H9 (cell line): ENCODE measurements around the gene PDHX. TPM values are rescaled to one million over a fixed set of nuclear protein-coding genes. Genes with fewer than 3 reads are reported as not detected.

Source experiments
- DNase-seq: peaks from one replicate; pipeline ENCODE4 v3.0.0-alpha.2; 2017
- H2AFZ ChIP-seq: one replicate; pipeline ENCODE4 v1.6.1; 2013; ENCODE audit warnings: mild to moderate bottlenecking, low read length, control low read depth, moderate library complexity
- H2AK5ac ChIP-seq: 2 replicates; pipeline ENCODE4 v1.6.1; 2013; ENCODE audit warnings: low read length, control low read depth, mixed read lengths; ENCODE audit not compliant: insufficient read length
- H2BK120ac ChIP-seq: one replicate; pipeline ENCODE4 v1.6.1; 2013; ENCODE audit warnings: low read depth, mild to moderate bottlenecking, low read length, control low read depth, inconsistent platforms; ENCODE audit not compliant: poor library complexity, severe bottlenecking
- H2BK12ac ChIP-seq: 2 replicates; pipeline ENCODE4 v1.6.1; 2013; ENCODE audit warnings: low read length, control low read depth, mixed read lengths, low read depth; ENCODE audit not compliant: insufficient read length
- H2BK15ac ChIP-seq: 2 replicates; pipeline ENCODE4 v1.6.1; 2013; ENCODE audit warnings: low read depth, low read length, control low read depth
- H2BK20ac ChIP-seq: one replicate; pipeline ENCODE4 v1.6.1; 2013; ENCODE audit warnings: low read depth, mild to moderate bottlenecking, low read length, control low read depth, inconsistent platforms; ENCODE audit not compliant: poor library complexity, severe bottlenecking
- H2BK5ac ChIP-seq: 2 replicates; pipeline ENCODE4 v1.6.1; 2013; ENCODE audit warnings: low read length, control low read depth, mixed read lengths; ENCODE audit not compliant: insufficient read length
- H3K14ac ChIP-seq: 2 replicates; pipeline ENCODE4 v1.6.1; 2013; ENCODE audit warnings: low read length, control low read depth; ENCODE audit not compliant: insufficient read depth
- H3K18ac ChIP-seq: 2 replicates; pipeline ENCODE4 v1.6.1; 2013; ENCODE audit warnings: low read depth, mild to moderate bottlenecking, mixed read lengths, low read length, control low read depth; ENCODE audit not compliant: insufficient read length
- H3K23ac ChIP-seq: 2 replicates; pipeline ENCODE4 v1.6.1; 2013; ENCODE audit warnings: low read length, control low read depth, mixed read lengths, low read depth; ENCODE audit not compliant: insufficient read length
- H3K23me2 ChIP-seq: 2 replicates; pipeline ENCODE4 v1.6.1; 2013; ENCODE audit warnings: low read depth, mild to moderate bottlenecking, mixed read lengths, low read length, control low read depth; ENCODE audit not compliant: insufficient read length, poor library complexity, severe bottlenecking
- H3K27ac ChIP-seq: 2 replicates; pipeline ENCODE4 v1.5.1; 2013; ENCODE audit warnings: low read length, control low read depth, mixed read lengths, low read depth; ENCODE audit not compliant: insufficient read length
- H3K27me3 ChIP-seq: 2 replicates; pipeline ENCODE4 v1.6.1; 2013; ENCODE audit warnings: low read length, control low read depth, inconsistent platforms; ENCODE audit not compliant: insufficient read depth
- H3K4ac ChIP-seq: 2 replicates; pipeline ENCODE4 v1.6.1; 2013; ENCODE audit warnings: low read depth, mild to moderate bottlenecking, control low read depth, inconsistent platforms, low read length, moderate library complexity
- H3K4me1 ChIP-seq: 2 replicates; pipeline ENCODE4 v1.6.1; 2013; ENCODE audit warnings: low read length, control low read depth, inconsistent platforms; ENCODE audit not compliant: insufficient read depth
- H3K4me2 ChIP-seq: 2 replicates; pipeline ENCODE4 v1.6.1; 2013; ENCODE audit warnings: low read length, control low read depth, mixed read lengths; ENCODE audit not compliant: insufficient read length, insufficient read depth
- H3K56ac ChIP-seq: 2 replicates; pipeline ENCODE4 v1.6.1; 2013; ENCODE audit warnings: low read depth, mild to moderate bottlenecking, mixed read lengths, low read length, control low read depth; ENCODE audit not compliant: insufficient read length
- H3K79me1 ChIP-seq: 2 replicates; pipeline ENCODE4 v1.6.1; 2013; ENCODE audit warnings: low read depth, mild to moderate bottlenecking, moderate library complexity, low read length, control low read depth, inconsistent platforms; ENCODE audit not compliant: insufficient read depth, poor library complexity, severe bottlenecking
- H3K79me2 ChIP-seq: 2 replicates; pipeline ENCODE4 v1.6.1; 2013; ENCODE audit warnings: low read length, control low read depth, inconsistent platforms; ENCODE audit not compliant: insufficient read depth
- H3K9ac ChIP-seq: 2 replicates; pipeline ENCODE4 v1.6.1; 2013; ENCODE audit warnings: low read length, control low read depth, mixed read lengths; ENCODE audit not compliant: insufficient read length; ENCODE audit errors: extremely low read depth
- H3K9me3 ChIP-seq: one replicate; pipeline ENCODE4 v1.6.1; 2013; ENCODE audit warnings: low read depth, low read length, inconsistent platforms; ENCODE audit not compliant: control insufficient read depth
- H3T11ph ChIP-seq: one replicate; pipeline ENCODE4 v1.6.1; 2013; ENCODE audit warnings: mild to moderate bottlenecking, low read length, control low read depth, inconsistent platforms
- H4K20me1 ChIP-seq: one replicate; pipeline ENCODE4 v1.6.1; 2013; ENCODE audit not compliant: control insufficient read depth, insufficient read length, insufficient read depth
- H4K5ac ChIP-seq: 2 replicates; pipeline ENCODE4 v1.6.1; 2013; ENCODE audit warnings: low read depth, mild to moderate bottlenecking, mixed read lengths, low read length, control low read depth; ENCODE audit not compliant: insufficient read length
- H4K8ac ChIP-seq: replicated peaks from 2 replicates; pipeline ENCODE4 v1.6.1; 2013; ENCODE audit warnings: low read length, control low read depth, mixed read lengths, low read depth; ENCODE audit not compliant: insufficient read length
- H4K91ac ChIP-seq: 2 replicates; pipeline ENCODE4 v1.6.1; 2013; ENCODE audit warnings: low read depth, mild to moderate bottlenecking, moderate library complexity, mixed read lengths, low read length, control low read depth; ENCODE audit not compliant: insufficient read length
- H3K27ac Mint-ChIP-seq, 3 experiments: 2 replicates in 2 of 3; 3 replicates in 1 of 3; pipeline ENCODE4 v1.8.0; 2020 to 2021; ENCODE audit warnings: mixed read lengths in 3 of 3, mild to moderate bottlenecking in 1 of 3, moderate library complexity in 1 of 3
- H3K27me3 Mint-ChIP-seq: 2 replicates; pipeline ENCODE4 v1.8.0; 2021; ENCODE audit warnings: low read depth, mild to moderate bottlenecking, moderate library complexity, mixed read lengths
- H3K36me3 Mint-ChIP-seq, 3 experiments: 2 replicates in 2 of 3; 3 replicates in 1 of 3; pipeline ENCODE4 v1.8.0; 2020 to 2021; ENCODE audit warnings: low read depth in 3 of 3, mixed read lengths in 3 of 3; ENCODE audit not compliant: insufficient read depth in 1 of 3
- H3K4me1 Mint-ChIP-seq, 2 experiments: 2 replicates each; pipeline ENCODE4 v1.8.0; 2020; ENCODE audit warnings: mixed read lengths in 2 of 2
- H3K4me3 Mint-ChIP-seq, 2 experiments: 2 replicates in 1 of 2; 3 replicates in 1 of 2; pipeline ENCODE4 v1.8.0; 2020 to 2021; ENCODE audit warnings: mild to moderate bottlenecking in 2 of 2, mixed read lengths in 2 of 2, moderate library complexity in 1 of 2
- H3K9me3 Mint-ChIP-seq, 2 experiments: 2 replicates in 1 of 2; 3 replicates in 1 of 2; pipeline ENCODE4 v1.8.0; 2020; ENCODE audit warnings: mild to moderate bottlenecking in 2 of 2, mixed read lengths in 2 of 2, moderate library complexity in 1 of 2
- WGBS: extraction: QIAGEN DNeasy Blood & Tissue Kit; methylation state at CpG from one replicate; pipeline ENCODE4 v1.1.7; 2013; ENCODE audit warnings: missing lambda C conversion rate, low lambda C conversion rate, mixed read lengths; ENCODE audit not compliant: insufficient read length; ENCODE audit errors: extremely low coverage; 5-methylcytosine and 5-hydroxymethylcytosine counted together
- total RNA-seq: library from RNA; stranded (reverse); gene quantifications from 2 replicates; pipeline ENCODE4 v1.2.1, GENCODE V29; 2021
- TF ChIP-seq, protein P1 (sequence below): fragments of 200-600 bp; sonication (generic); conservative IDR thresholded peaks from 3 replicates; pipeline ENCODE4 v1.8.0; 2021; ENCODE audit warnings: antibody characterized with exemption, mild to moderate bottlenecking

Gene PDHX
- total RNA-seq, 1 experiment from 2014 or later, result 40.1 TPM

DNA sequence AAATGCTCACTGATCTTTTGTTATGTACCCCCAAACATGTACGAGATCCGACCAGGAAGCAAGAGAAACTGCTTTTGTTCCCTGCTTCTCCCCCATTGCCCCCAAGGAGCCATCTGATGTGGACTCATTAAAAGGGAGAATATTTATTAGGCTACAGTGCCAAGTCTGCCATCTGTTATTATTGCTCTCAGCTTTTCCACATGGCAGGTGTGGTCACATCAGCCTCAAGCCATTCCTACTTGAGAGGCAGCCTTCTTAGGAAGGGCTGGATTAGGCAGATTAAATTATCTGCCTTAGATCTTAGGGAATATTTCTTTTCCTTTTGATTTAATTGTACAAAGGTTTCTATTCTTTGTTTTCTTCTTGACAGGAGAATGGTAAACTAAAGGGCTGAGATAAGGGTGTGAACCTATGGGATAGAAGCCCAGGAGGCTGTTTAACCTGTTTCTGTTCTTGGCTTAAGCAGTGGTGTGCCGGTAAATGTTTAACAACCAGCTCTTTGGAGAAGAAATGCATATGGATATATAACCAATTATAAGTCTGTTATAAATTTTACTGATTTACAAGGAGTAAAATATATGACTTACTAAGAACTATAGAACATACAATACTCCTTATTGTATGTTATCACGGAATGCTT lies 88.8 kb downstream of the PDHX start:
- Histone ChIP-seq H3K79me1 (no peaks in the 10 kb centered on the region), H3K14ac (no peak overlapping the region), H2AK5ac (no peak overlapping the region), H3K9me3 (no peaks in the 10 kb centered on the region), H2BK5ac (no peak overlapping the region), H3K23ac (no peak overlapping the region), H2BK120ac (no peak overlapping the region), H4K91ac (no peak overlapping the region), H3K79me2 (no peaks in the 10 kb centered on the region), H2BK20ac (no peak overlapping the region), H3T11ph (no peak overlapping the region), H4K8ac (no peak overlapping the region), H3K23me2 (no peaks in the 10 kb centered on the region), H3K18ac (no peak overlapping the region), H3K56ac (no peak overlapping the region), H2BK12ac (no peak overlapping the region), H3K27me3 (no peaks in the 10 kb centered on the region), H4K20me1 (no peaks in the 10 kb centered on the region), H2AFZ (no peak overlapping the region), H3K4me1 (peaks cover 3% of the 10 kb centered on the region; the same call in 1 of the 2 replicates), H4K5ac (no peak overlapping the region), H2BK15ac (no peak overlapping the region), H3K27ac (no peak overlapping the region), H3K9ac (no peak overlapping the region), H3K4ac (no peak overlapping the region), H3K4me2 (no peak overlapping the region)
- Mint-ChIP-seq H3K27me3 (no peaks in the 10 kb centered on the region; the same call in 1 of the 2 replicates), H3K9me3 (no peaks in the 10 kb centered on the region), H3K27ac (no peak overlapping the region), H3K4me3 (no peak overlapping the region), H3K4me1 (peaks cover 6% of the 10 kb centered on the region in 2 experiments), H3K36me3 (no peaks in the 10 kb centered on the region; a peak in 1 of 7 replicates)
- WGBS, result no CpG with 5 or more reads among the region's 4 CpGs
- TF ChIP-seq, protein P1, sequence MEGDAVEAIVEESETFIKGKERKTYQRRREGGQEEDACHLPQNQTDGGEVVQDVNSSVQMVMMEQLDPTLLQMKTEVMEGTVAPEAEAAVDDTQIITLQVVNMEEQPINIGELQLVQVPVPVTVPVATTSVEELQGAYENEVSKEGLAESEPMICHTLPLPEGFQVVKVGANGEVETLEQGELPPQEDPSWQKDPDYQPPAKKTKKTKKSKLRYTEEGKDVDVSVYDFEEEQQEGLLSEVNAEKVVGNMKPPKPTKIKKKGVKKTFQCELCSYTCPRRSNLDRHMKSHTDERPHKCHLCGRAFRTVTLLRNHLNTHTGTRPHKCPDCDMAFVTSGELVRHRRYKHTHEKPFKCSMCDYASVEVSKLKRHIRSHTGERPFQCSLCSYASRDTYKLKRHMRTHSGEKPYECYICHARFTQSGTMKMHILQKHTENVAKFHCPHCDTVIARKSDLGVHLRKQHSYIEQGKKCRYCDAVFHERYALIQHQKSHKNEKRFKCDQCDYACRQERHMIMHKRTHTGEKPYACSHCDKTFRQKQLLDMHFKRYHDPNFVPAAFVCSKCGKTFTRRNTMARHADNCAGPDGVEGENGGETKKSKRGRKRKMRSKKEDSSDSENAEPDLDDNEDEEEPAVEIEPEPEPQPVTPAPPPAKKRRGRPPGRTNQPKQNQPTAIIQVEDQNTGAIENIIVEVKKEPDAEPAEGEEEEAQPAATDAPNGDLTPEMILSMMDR, result no peak
- no peak for DNase-seq
